HL-60 (cell line): ENCODE data around the gene SUSD1.
A peak's percentile ranks its signal among the peaks of the same experiment; 100 is the strongest.

Source experiments
- DNase-seq, 2 experiments: peaks; one replicate each; pipeline ENCODE4 v3.0.0-alpha.2; 2010 to 2020; ENCODE audit warnings: low read depth in 1 of 2, low spot score in 1 of 2
- H3K27ac ChIP-seq: fragments of 250-450 bp; sonication (Bioruptor Pico); replicated peaks from 2 replicates; pipeline ENCODE4 v1.5.1; 2020; ENCODE audit warnings: mild to moderate bottlenecking, moderate library complexity
- H3K27me3 ChIP-seq: fragments of 250-450 bp; sonication (Bioruptor Pico); 2 replicates; pipeline ENCODE4 v1.5.1; 2021; ENCODE audit warnings: mild to moderate bottlenecking, moderate library complexity; ENCODE audit not compliant: insufficient read depth, poor library complexity, severe bottlenecking
- H3K4me3 ChIP-seq: replicated peaks from 2 replicates; pipeline ENCODE4 v1.5.1; 2011; ENCODE audit warnings: mild to moderate bottlenecking, control low read depth, low read length; ENCODE audit not compliant: insufficient read depth
- GABPA ChIP-seq: IDR thresholded peaks from 2 replicates; pipeline ENCODE4 v1.6.1; 2012; ENCODE audit warnings: low read depth
- POLR2AphosphoS5 ChIP-seq: IDR thresholded peaks from 2 replicates; pipeline ENCODE4 v1.6.1; 2012; ENCODE audit warnings: low read depth
- SPI1 ChIP-seq: IDR thresholded peaks from 2 replicates; pipeline ENCODE4 v1.6.1; 2012; ENCODE audit warnings: low read depth, mild to moderate bottlenecking, borderline replicate concordance
- TF ChIP-seq, protein P1 (sequence below): IDR thresholded peaks from one replicate; pipeline ENCODE4 v1.5.1; 2011; ENCODE audit warnings: low read length, control low read depth, inconsistent platforms; ENCODE audit not compliant: insufficient read depth
- TF ChIP-seq, protein P2 (sequence below): IDR thresholded peaks from 2 replicates; pipeline ENCODE4 v1.6.1; 2012; ENCODE audit warnings: low read depth; ENCODE audit not compliant: insufficient replicate concordance

Gene SUSD1

GRCh38 chr9:112184946-112185345, 9.8 kb upstream of the SUSD1 start:
- H3K27me3 ChIP-seq: no peaks in the 10 kb centered on the region
- no peak for DNase-seq
- TF ChIP-seq GABPA (no peak), POLR2AphosphoS5 (no peak)
- TF ChIP-seq, protein P1, sequence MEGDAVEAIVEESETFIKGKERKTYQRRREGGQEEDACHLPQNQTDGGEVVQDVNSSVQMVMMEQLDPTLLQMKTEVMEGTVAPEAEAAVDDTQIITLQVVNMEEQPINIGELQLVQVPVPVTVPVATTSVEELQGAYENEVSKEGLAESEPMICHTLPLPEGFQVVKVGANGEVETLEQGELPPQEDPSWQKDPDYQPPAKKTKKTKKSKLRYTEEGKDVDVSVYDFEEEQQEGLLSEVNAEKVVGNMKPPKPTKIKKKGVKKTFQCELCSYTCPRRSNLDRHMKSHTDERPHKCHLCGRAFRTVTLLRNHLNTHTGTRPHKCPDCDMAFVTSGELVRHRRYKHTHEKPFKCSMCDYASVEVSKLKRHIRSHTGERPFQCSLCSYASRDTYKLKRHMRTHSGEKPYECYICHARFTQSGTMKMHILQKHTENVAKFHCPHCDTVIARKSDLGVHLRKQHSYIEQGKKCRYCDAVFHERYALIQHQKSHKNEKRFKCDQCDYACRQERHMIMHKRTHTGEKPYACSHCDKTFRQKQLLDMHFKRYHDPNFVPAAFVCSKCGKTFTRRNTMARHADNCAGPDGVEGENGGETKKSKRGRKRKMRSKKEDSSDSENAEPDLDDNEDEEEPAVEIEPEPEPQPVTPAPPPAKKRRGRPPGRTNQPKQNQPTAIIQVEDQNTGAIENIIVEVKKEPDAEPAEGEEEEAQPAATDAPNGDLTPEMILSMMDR: no peak

DNA sequence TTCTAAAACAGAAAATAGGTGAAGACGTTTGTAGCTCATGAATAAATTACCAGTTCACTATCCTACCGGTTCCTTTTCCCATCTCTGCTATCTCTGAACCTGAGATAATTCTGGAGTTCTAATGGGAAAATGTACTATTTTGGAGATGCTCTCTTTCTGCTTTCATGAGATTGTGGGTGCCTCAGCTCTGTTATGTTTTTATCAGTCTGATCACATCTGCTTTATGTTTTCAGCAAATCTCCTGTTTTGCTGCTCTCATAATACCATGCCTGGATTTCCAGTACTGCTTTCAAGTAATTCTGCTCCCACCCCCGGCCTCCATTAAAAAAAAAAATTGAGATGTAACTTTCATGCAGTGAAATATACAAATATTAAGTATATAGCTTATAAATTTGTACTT, 9.1 kb upstream of the SUSD1 start:
- no peak overlapping the region for H3K27ac ChIP-seq
- TF ChIP-seq, protein P2, sequence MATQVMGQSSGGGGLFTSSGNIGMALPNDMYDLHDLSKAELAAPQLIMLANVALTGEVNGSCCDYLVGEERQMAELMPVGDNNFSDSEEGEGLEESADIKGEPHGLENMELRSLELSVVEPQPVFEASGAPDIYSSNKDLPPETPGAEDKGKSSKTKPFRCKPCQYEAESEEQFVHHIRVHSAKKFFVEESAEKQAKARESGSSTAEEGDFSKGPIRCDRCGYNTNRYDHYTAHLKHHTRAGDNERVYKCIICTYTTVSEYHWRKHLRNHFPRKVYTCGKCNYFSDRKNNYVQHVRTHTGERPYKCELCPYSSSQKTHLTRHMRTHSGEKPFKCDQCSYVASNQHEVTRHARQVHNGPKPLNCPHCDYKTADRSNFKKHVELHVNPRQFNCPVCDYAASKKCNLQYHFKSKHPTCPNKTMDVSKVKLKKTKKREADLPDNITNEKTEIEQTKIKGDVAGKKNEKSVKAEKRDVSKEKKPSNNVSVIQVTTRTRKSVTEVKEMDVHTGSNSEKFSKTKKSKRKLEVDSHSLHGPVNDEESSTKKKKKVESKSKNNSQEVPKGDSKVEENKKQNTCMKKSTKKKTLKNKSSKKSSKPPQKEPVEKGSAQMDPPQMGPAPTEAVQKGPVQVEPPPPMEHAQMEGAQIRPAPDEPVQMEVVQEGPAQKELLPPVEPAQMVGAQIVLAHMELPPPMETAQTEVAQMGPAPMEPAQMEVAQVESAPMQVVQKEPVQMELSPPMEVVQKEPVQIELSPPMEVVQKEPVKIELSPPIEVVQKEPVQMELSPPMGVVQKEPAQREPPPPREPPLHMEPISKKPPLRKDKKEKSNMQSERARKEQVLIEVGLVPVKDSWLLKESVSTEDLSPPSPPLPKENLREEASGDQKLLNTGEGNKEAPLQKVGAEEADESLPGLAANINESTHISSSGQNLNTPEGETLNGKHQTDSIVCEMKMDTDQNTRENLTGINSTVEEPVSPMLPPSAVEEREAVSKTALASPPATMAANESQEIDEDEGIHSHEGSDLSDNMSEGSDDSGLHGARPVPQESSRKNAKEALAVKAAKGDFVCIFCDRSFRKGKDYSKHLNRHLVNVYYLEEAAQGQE: no peak
- TF ChIP-seq SPI1 (no peak), POLR2AphosphoS5 (no peak), GABPA (no peak)
- TF ChIP-seq, protein P1: no peak

More at GRCh38 chr9:112184946-112185345, 9.8 kb upstream of the SUSD1 start:
- Histone ChIP-seq H3K27ac (no peak overlapping the region), H3K4me3 (no peak overlapping the region)

DNA sequence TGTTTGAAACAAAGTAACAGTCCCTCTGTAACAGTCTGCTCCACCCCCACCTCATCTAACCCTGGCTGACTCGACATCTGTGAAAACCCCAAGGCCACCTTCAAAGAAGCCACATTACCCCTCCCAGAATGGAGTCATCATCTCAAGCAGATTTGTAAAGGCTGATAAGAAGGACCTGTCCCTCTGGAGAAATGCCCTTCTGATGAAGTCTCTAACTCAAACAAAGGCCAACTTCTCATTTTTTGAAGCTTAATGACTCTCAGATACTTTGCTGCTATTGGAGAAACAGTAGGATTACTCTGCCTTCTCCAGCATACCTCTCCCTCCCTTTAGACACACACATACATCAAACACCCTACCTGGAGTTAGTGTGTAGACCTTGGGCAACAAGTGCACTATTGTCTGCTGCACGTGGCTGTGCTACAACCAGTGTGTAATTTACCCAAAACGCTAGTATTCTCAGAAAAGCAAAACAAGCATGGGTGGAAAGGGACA, 5.3 kb upstream of the SUSD1 start:
- H3K27ac ChIP-seq: peak overlapping the region; percentile 54
- DNase-seq: peak in 1 of 2 experiments; percentile 79

More for the DNA sequence above, 9.1 kb upstream of the SUSD1 start:
- H3K4me3 ChIP-seq: no peak overlapping the region
- H3K27me3 ChIP-seq: no peaks in the 10 kb centered on the region
- no peak for DNase-seq

More for the DNA sequence above, 5.3 kb upstream of the SUSD1 start:
- no peaks in the 10 kb centered on the region for H3K27me3 ChIP-seq
- TF ChIP-seq GABPA (no peak), SPI1 (no peak), POLR2AphosphoS5 (no peak)
- TF ChIP-seq, protein P2: no peak
- TF ChIP-seq, protein P1: no peak
- H3K4me3 ChIP-seq: no peak overlapping the region
